HG02840 (cell line): ENCODE data around the gene RERE.

Experiments
- ATAC-seq: cut with Tn5 transposase; IDR thresholded peaks from one replicate; pipeline ENCODE4 v1.9.1; 2021; ENCODE audit warnings: mild to moderate bottlenecking, moderate library complexity, moderate number of reproducible peaks; ENCODE audit not compliant: unreplicated experiment, low FRiP score

RERE gene

GRCh38 chr1:8334106-8334851 is 483.2 kb downstream of the RERE start:
- no peak for ATAC-seq

GRCh38 chr1:8333246-8333987 is 484.0 kb downstream of the RERE start:
- no peak for ATAC-seq

- no peak for ATAC-seq
Observed at GRCh38 chr1:8332806-8333205, 484.6 kb downstream of the RERE start.

- no peak for ATAC-seq
Observed at GRCh38 chr1:8330271-8331125, 486.9 kb downstream of the RERE start.

GRCh38 chr1:8329858-8330257 is 487.6 kb downstream of the RERE start:
- ATAC-seq, result no peak

GRCh38 chr1:8329439-8329838 is 488.0 kb downstream of the RERE start:
- ATAC-seq, result no peak

- ATAC-seq, result no peak
Observed at GRCh38 chr1:8328271-8328670, 489.2 kb downstream of the RERE start.

- ATAC-seq, result no peak
Observed at GRCh38 chr1:8326265-8326664, 491.2 kb downstream of the RERE start.

- no peak for ATAC-seq
Observed at GRCh38 chr1:8325771-8326170, 491.7 kb downstream of the RERE start.

- no peak for ATAC-seq
Observed at GRCh38 chr1:8324176-8324810, 493.1 kb downstream of the RERE start.

GRCh38 chr1:8323706-8324105 is 493.7 kb downstream of the RERE start:
- no peak for ATAC-seq

- ATAC-seq, result no peak
Observed at GRCh38 chr1:8321612-8322011, 495.8 kb downstream of the RERE start.

GRCh38 chr1:8318436-8318835 is 499.0 kb downstream of the RERE start:
- ATAC-seq, result no peak

GRCh38 chr1:8317647-8318381 is 499.6 kb downstream of the RERE start, which contains the start of gene SLC45A1:
SLC45A1 (plus strand) TSS chr1:8318114; CDS start chr1:8324330, 6,216 bp downstream.
- ATAC-seq, result no peak

GRCh38 chr1:8315573-8316475 is 501.6 kb downstream of the RERE start:
- ATAC-seq, result no peak

GRCh38 chr1:8314346-8315280 is 502.8 kb downstream of the RERE start:
- no peak for ATAC-seq

GRCh38 chr1:8313231-8313630 is 504.2 kb downstream of the RERE start:
- no peak for ATAC-seq
